SK-N-SH (cell line): ENCODE measurements around the gene CHCHD6. TPM values are rescaled to one million over a fixed set of nuclear protein-coding genes. Genes with fewer than 3 reads are reported as not detected.

ENCODE experiments used
- CTCF ChIA-PET: fragments of 300-600, 350-600 bp; formaldehyde crosslinking; extraction: SDS; loops from one replicate; lab custom pipeline; 2021; lab: Yijun Ruan, JAX
- POLR2A ChIA-PET: fragments of 350-600 bp; sonication (Branson Sonifier 250); formaldehyde crosslinking; extraction: SDS; loops from one replicate; lab custom pipeline; 2020; ENCODE audit warnings: antibody characterized with exemption, inconsistent platforms; lab: Yijun Ruan, JAX
- DNase-seq: peaks from one replicate; pipeline ENCODE4 v3.0.0; 2012
- H2AFZ ChIP-seq: fragments of 200-600 bp; sonication (generic); 2 replicates; pipeline ENCODE4 v1.8.1; 2016; ENCODE audit warnings: antibody characterized with exemption, mild to moderate bottlenecking, low read depth
- H3F3A ChIP-seq: fragments of 200-600 bp; sonication (generic); replicated peaks from 2 replicates; pipeline ENCODE3; 2016; ENCODE audit warnings: antibody characterized with exemption, mild to moderate bottlenecking; ENCODE audit not compliant: insufficient read depth
- H3K27ac ChIP-seq, 2 experiments: fragments of 200-500 bp in 1 of 2; fragments of 200-600 bp in 1 of 2; sonication (Bioruptor generic) in 1 of 2; sonication (generic), shearing (Covaris generic) in 1 of 2; 2 replicates each; pipeline versions ENCODE4 v1.5.1 to v1.6.1; 2014 to 2016; ENCODE audit warnings: low read depth in 2 of 2, inconsistent platforms in 1 of 2, low read length in 1 of 2, mild to moderate bottlenecking in 1 of 2, mixed read lengths in 1 of 2
- H3K27me3 ChIP-seq: fragments of 200-600 bp; sonication (generic), shearing (Covaris generic); 2 replicates; pipeline ENCODE4 v1.6.1; 2016; ENCODE audit warnings: mixed run types; ENCODE audit not compliant: insufficient read depth
- H3K36me3 ChIP-seq, 2 experiments: fragments of 200-500 bp in 1 of 2; fragments of 200-600 bp in 1 of 2; sonication (Bioruptor generic) in 1 of 2; sonication (generic) in 1 of 2; replicated peaks in 1 of 2; 2 replicates each; pipeline versions ENCODE3 to v1.5.1; 2014 to 2016; ENCODE audit warnings: low read length in 1 of 2, mild to moderate bottlenecking in 1 of 2; ENCODE audit not compliant: insufficient read depth in 2 of 2, control insufficient read depth in 1 of 2
- H3K4me1 ChIP-seq, 2 experiments: fragments of 200-500 bp in 1 of 2; fragments of 200-600 bp in 1 of 2; sonication (Bioruptor generic) in 1 of 2; sonication (generic), shearing (Covaris generic) in 1 of 2; 2 replicates each; pipeline versions ENCODE4 v1.5.1 to v1.6.1; 2014 to 2016; ENCODE audit warnings: low read depth in 1 of 2, low read length in 1 of 2, mixed run types in 1 of 2; ENCODE audit not compliant: insufficient read depth in 2 of 2, control insufficient read depth in 1 of 2
- H3K4me2 ChIP-seq: fragments of 200-600 bp; sonication (generic), shearing (Covaris generic); 2 replicates; pipeline ENCODE4 v1.6.1; 2017; ENCODE audit warnings: mixed run types
- H3K4me3 ChIP-seq, 2 experiments: fragments of 200-500 bp in 1 of 2; fragments of 200-600 bp in 1 of 2; sonication (Bioruptor generic) in 1 of 2; sonication (generic), shearing (Covaris generic) in 1 of 2; 2 replicates each; pipeline versions ENCODE4 v1.5.1 to v1.8.1; 2014 to 2016; ENCODE audit warnings: low read depth in 2 of 2, inconsistent platforms in 1 of 2, low read length in 1 of 2, mild to moderate bottlenecking in 1 of 2, mixed read lengths in 1 of 2, moderate library complexity in 1 of 2
- H3K79me2 ChIP-seq: fragments of 200-600 bp; sonication (generic); 2 replicates; pipeline ENCODE4 v1.8.1; 2017; ENCODE audit warnings: mild to moderate bottlenecking; ENCODE audit not compliant: insufficient read depth
- H3K9ac ChIP-seq: fragments of 200-600 bp; sonication (generic); 2 replicates; pipeline ENCODE4 v1.6.1; 2017; ENCODE audit warnings: mixed run types
- H3K9me2 ChIP-seq: fragments of 200-600 bp; sonication (generic); 2 replicates; pipeline ENCODE4 v1.6.1; 2017; ENCODE audit warnings: mixed run types
- H3K9me3 ChIP-seq: fragments of 200-600 bp; sonication (generic); 2 replicates; pipeline ENCODE4 v1.6.1; 2017; ENCODE audit warnings: mixed run types, mild to moderate bottlenecking, moderate library complexity
- H4K20me1 ChIP-seq: fragments of 200-600 bp; sonication (generic); 2 replicates; pipeline ENCODE4 v1.6.1; 2017; ENCODE audit warnings: mild to moderate bottlenecking, mixed run types; ENCODE audit not compliant: insufficient read depth
- EP300 ChIP-seq, 2 experiments: IDR thresholded peaks; 2 replicates each; pipeline versions ENCODE4 v1.4.0 to v1.6.1; 2012; ENCODE audit warnings: borderline replicate concordance in 1 of 2, low read depth in 1 of 2, low read length in 1 of 2
- EZH2phosphoT487 ChIP-seq: fragments of 200-600 bp; sonication (generic); IDR thresholded peaks from 2 replicates; pipeline ENCODE4 v1.6.1; 2017; ENCODE audit warnings: low read depth, mixed run types, mild to moderate bottlenecking, antibody characterized with exemption, moderate library complexity, borderline replicate concordance
- FOXJ3 ChIP-seq: sonication (generic); formaldehyde crosslinking; IDR thresholded peaks from 2 replicates; pipeline ENCODE4 v1.5.1; 2020; ENCODE audit warnings: mild to moderate bottlenecking, missing genetic modification reagents
- FOXM1 ChIP-seq: IDR thresholded peaks from 2 replicates; pipeline ENCODE4 v1.4.0; 2012; ENCODE audit warnings: low read depth, mild to moderate bottlenecking
- GABPA ChIP-seq: IDR thresholded peaks from 2 replicates; pipeline ENCODE4 v1.4.0; 2012; ENCODE audit warnings: low read depth, mild to moderate bottlenecking
- GATA2 ChIP-seq: sonication (generic); formaldehyde crosslinking; IDR thresholded peaks from 2 replicates; pipeline ENCODE4 v1.5.0; 2020; ENCODE audit warnings: mild to moderate bottlenecking, missing genetic modification reagents
- MXI1 ChIP-seq: IDR thresholded peaks from 2 replicates; pipeline ENCODE4 v1.6.1; 2012; ENCODE audit warnings: mild to moderate bottlenecking, low read depth, low read length, improper control_type of control experiment
- NRF1 ChIP-seq: IDR thresholded peaks from 2 replicates; pipeline ENCODE4 v1.6.1; 2012; ENCODE audit warnings: low read depth, mild to moderate bottlenecking, low read length
- PBX3 ChIP-seq: IDR thresholded peaks from 2 replicates; pipeline ENCODE4; 2012
- RCOR1 ChIP-seq: fragments of 150-350 bp; IDR thresholded peaks from 2 replicates; pipeline ENCODE4 v1.6.1; 2017; ENCODE audit warnings: antibody characterized with exemption, low read length
- REST ChIP-seq: IDR thresholded peaks from 2 replicates; pipeline ENCODE4 v1.6.1; 2012; ENCODE audit warnings: mild to moderate bottlenecking, low read depth, low read length, moderate library complexity
- RFX5 ChIP-seq: IDR thresholded peaks from 2 replicates; pipeline ENCODE4 v1.6.1; 2012; ENCODE audit warnings: mild to moderate bottlenecking, improper control_type of control experiment, low read length
- RXRA ChIP-seq: IDR thresholded peaks from 2 replicates; pipeline ENCODE4 v1.4.0; 2012; ENCODE audit warnings: low read depth, mild to moderate bottlenecking, borderline replicate concordance
- SIN3A ChIP-seq: IDR thresholded peaks from 2 replicates; pipeline ENCODE4 v1.6.1; 2012; ENCODE audit warnings: low read depth, mild to moderate bottlenecking, low read length, moderate library complexity, borderline replicate concordance
- SMC3 ChIP-seq: IDR thresholded peaks from 2 replicates; pipeline ENCODE4 v1.6.1; 2012; ENCODE audit warnings: low read depth, low read length, improper control_type of control experiment
- TAF1 ChIP-seq: IDR thresholded peaks from 2 replicates; pipeline ENCODE4 v1.6.1; 2012; ENCODE audit warnings: low read depth, mild to moderate bottlenecking, low read length, moderate library complexity, borderline replicate concordance
- TCF12 ChIP-seq: IDR thresholded peaks from 2 replicates; pipeline ENCODE4 v1.4.0; 2012
- USF1 ChIP-seq: IDR thresholded peaks from 2 replicates; pipeline ENCODE4 v1.4.0; 2012; ENCODE audit warnings: low read depth, borderline replicate concordance
- USF2 ChIP-seq: fragments of 150-350 bp; IDR thresholded peaks from 2 replicates; pipeline ENCODE4 v1.6.1; 2017; ENCODE audit warnings: antibody characterized with exemption, low read length, low read depth, borderline replicate concordance
- YY1 ChIP-seq: IDR thresholded peaks from 2 replicates; pipeline ENCODE4 v1.4.0; 2012; ENCODE audit warnings: low read depth, mild to moderate bottlenecking
- WGBS: methylation state at CpG from one replicate; pipeline ENCODE4 v1.1.6; 2017; ENCODE audit warnings: low lambda C conversion rate; 5-methylcytosine and 5-hydroxymethylcytosine counted together
- polyA plus RNA-seq, 3 experiments: library from polyadenylated mRNA; depleted of rRNA; stranded (reverse); fragments of >200 nt; gene quantifications; 2 replicates each; pipeline ENCODE4 v1.2.3, GENCODE V29; 2012

CHCHD6 gene
- polyA plus RNA-seq, 1 of the 3 experiments (the other 2 are of a cell fraction): 42.5 TPM

GRCh38 chr3:126945891-126946290, 241.9 kb downstream of the CHCHD6 start:
- Histone ChIP-seq H3K4me3 (no peak overlapping the region), H3K9ac (no peak overlapping the region), H3K4me2 (no peak overlapping the region), H3K27ac (no peak overlapping the region), H3K9me3 (no peaks in the 10 kb centered on the region), H3K9me2 (no peaks in the 10 kb centered on the region), H3K36me3 (peaks cover 0 to 4% of the 10 kb centered on the region in 2 experiments), H3F3A (no peaks in the 10 kb centered on the region), H3K4me1 (peaks cover 0 to 17% of the 10 kb centered on the region in 2 experiments; a peak in 1 of 4 replicates), H3K79me2 (no peaks in the 10 kb centered on the region), H2AFZ (no peak overlapping the region), H4K20me1 (no peaks in the 10 kb centered on the region), H3K27me3 (no peaks in the 10 kb centered on the region)
- TF ChIP-seq FOXM1: no peak
- TF ChIP-seq RCOR1: no peak
- no peak for TF ChIP-seq TCF12
- no peak for TF ChIP-seq YY1
- no peak for TF ChIP-seq USF2
- no peak for DNase-seq
- ChIA-PET POLR2A (interaction anchor here (0.8 kb wide), 1 partner anchor 15 kb away, joined by 3 read pairs; no protein-coding TSS in a partner anchor), CTCF (interaction anchor here (2.0 kb wide), 1 partner anchor 36 kb away, joined by 6 read pairs; no protein-coding TSS in a partner anchor)
- 98% methylated on average over 6 of the region's 9 CpGs for WGBS

- Histone ChIP-seq H4K20me1 (no peaks in the 10 kb centered on the region), H3K9me3 (no peaks in the 10 kb centered on the region), H3F3A (no peaks in the 10 kb centered on the region), H3K36me3 (peaks cover 0 to 4% of the 10 kb centered on the region in 2 experiments), H3K27me3 (no peaks in the 10 kb centered on the region), H3K9ac (no peak overlapping the region), H3K4me2 (no peak overlapping the region), H3K9me2 (no peaks in the 10 kb centered on the region), H3K4me1 (peaks cover 0 to 17% of the 10 kb centered on the region in 2 experiments; a peak in 1 of 4 replicates), H2AFZ (no peak overlapping the region), H3K4me3 (no peak overlapping the region), H3K79me2 (no peaks in the 10 kb centered on the region), H3K27ac (no peak overlapping the region)
- 92% methylated on average over 10 of the region's 11 CpGs for WGBS
- CTCF ChIA-PET: interaction anchor here (1.0 to 1.6 kb wide), 2 partner anchors 27 to 267 kb away, joined by 3 to 4 read pairs; no protein-coding TSS in a partner anchor
- no peak for DNase-seq
- POLR2A ChIA-PET: interaction anchor here (0.8 kb wide), 1 partner anchor 15 kb away, joined by 3 read pairs; no protein-coding TSS in a partner anchor
- TF ChIP-seq EP300 (IDR thresholded peaks at IDR 0.05; ENCODE audit: borderline replicate concordance in 1 of 2, low read depth in 1 of 2, low read length in 1 of 2) (no peak), EZH2phosphoT487 (no peak), SMC3 (no peak), USF1 (no peak), FOXJ3 (CRISPR knock-in tag) (no peak), YY1 (no peak), MXI1 (no peak), REST (no peak), RXRA (no peak), TAF1 (no peak), GABPA (no peak), PBX3 (no peak), GATA2 (CRISPR knock-in tag) (no peak), RFX5 (no peak), SIN3A (no peak), NRF1 (no peak)
Observed at GRCh38 chr3:126946405-126946804, 242.4 kb downstream of the CHCHD6 start.
